Fibroblast of peridontal ligament (primary cell): ENCODE measurements around the gene CFAP97D1.
"Not testable (repeated sequence)": the region's sequence is repeated elsewhere in the genome, so short reads cannot be mapped to it uniquely, and the experiment has no call there.

Source experiments
- DNase-seq: peaks from one replicate; pipeline ENCODE4 v3.0.0-alpha.2; 2010; ENCODE audit errors: extremely low read depth

CFAP97D1 gene

GRCh38 chr17:43798024-43798423, 17.8 kb downstream of the CFAP97D1 start:
- DNase-seq: not testable (repeated sequence)

GRCh38 chr17:43799047-43799446, 18.8 kb downstream of the CFAP97D1 start:
- DNase-seq: no peak

GRCh38 chr17:43800736-43801135, 20.5 kb downstream of the CFAP97D1 start:
- DNase-seq: no peak

- no peak for DNase-seq
Measured at GRCh38 chr17:43801844-43802243, 21.6 kb downstream of the CFAP97D1 start.

GRCh38 chr17:43803758-43804157, 23.5 kb downstream of the CFAP97D1 start:
- peak; percentile 33 for DNase-seq

- no peak for DNase-seq
Measured at GRCh38 chr17:43805117-43805516, 24.9 kb downstream of the CFAP97D1 start.

GRCh38 chr17:43808076-43808475, 27.8 kb downstream of the CFAP97D1 start:
- no peak for DNase-seq

- DNase-seq: no peak
Measured at GRCh38 chr17:43809121-43809520, 28.9 kb downstream of the CFAP97D1 start.

- DNase-seq: no peak
Measured at GRCh38 chr17:43810226-43810715, 30.0 kb downstream of the CFAP97D1 start.

- no peak for DNase-seq
Measured at GRCh38 chr17:43810823-43811222, 30.6 kb downstream of the CFAP97D1 start.

- DNase-seq: no peak
Measured at GRCh38 chr17:43812396-43813265, 32.4 kb downstream of the CFAP97D1 start.

- DNase-seq: no peak
Measured at GRCh38 chr17:43813386-43813785, 33.2 kb downstream of the CFAP97D1 start.

- DNase-seq: no peak
Measured at GRCh38 chr17:43814026-43814425, 33.8 kb downstream of the CFAP97D1 start.

GRCh38 chr17:43814714-43815113, 34.5 kb downstream of the CFAP97D1 start:
- peak; percentile 73 for DNase-seq

- no peak for DNase-seq
Measured at GRCh38 chr17:43816336-43817320, 36.4 kb downstream of the CFAP97D1 start.

- no peak for DNase-seq
Measured at GRCh38 chr17:43817826-43818225, 37.6 kb downstream of the CFAP97D1 start.

- DNase-seq: no peak
Measured at GRCh38 chr17:43818966-43819365, 38.7 kb downstream of the CFAP97D1 start.

GRCh38 chr17:43820759-43821158, 40.5 kb downstream of the CFAP97D1 start:
- no peak for DNase-seq

GRCh38 chr17:43822570-43823190, 42.4 kb downstream of the CFAP97D1 start:
- no peak for DNase-seq

- DNase-seq: no peak
Measured at GRCh38 chr17:43823350-43824084, 43.3 kb downstream of the CFAP97D1 start.

GRCh38 chr17:43825567-43825966, 45.3 kb downstream of the CFAP97D1 start:
- DNase-seq: no peak
